Transverse colon (tissue), 4 donors: ENCODE results near the gene FRMD3.

ENCODE experiments used
- EP300 ChIP-seq: sonication (generic); formaldehyde crosslinking; IDR thresholded peaks from one replicate; pipeline ENCODE4 v1.6.1; 2017; ENCODE audit warnings: antibody characterized with exemption, low read depth
- POLR2A ChIP-seq: fragments of 450-650 bp; IDR thresholded peaks from one replicate; pipeline ENCODE4 v1.6.1; 2016; ENCODE audit warnings: antibody characterized with exemption, mild to moderate bottlenecking, moderate library complexity
- POLR2AphosphoS5 ChIP-seq, 3 donors: sonication (generic); formaldehyde crosslinking; IDR thresholded peaks; one replicate each; pipeline ENCODE4 v1.6.1; 2016; ENCODE audit warnings: antibody characterized with exemption in 3 of 3
- TF ChIP-seq, protein P1 (sequence below), 5 experiments: fragments of 200-600 bp in 3 of 5; fragments of 450-650 bp in 2 of 5; sonication (generic) in 3 of 5; IDR thresholded peaks; 1 replicate in 2 of 5; 2 replicates in 3 of 5; pipeline ENCODE4 v1.5.1; 2016 to 2017; ENCODE audit warnings: antibody characterized with exemption in 5 of 5, inconsistent platforms in 3 of 5, mild to moderate bottlenecking in 2 of 5, moderate library complexity in 1 of 5

DNA sequence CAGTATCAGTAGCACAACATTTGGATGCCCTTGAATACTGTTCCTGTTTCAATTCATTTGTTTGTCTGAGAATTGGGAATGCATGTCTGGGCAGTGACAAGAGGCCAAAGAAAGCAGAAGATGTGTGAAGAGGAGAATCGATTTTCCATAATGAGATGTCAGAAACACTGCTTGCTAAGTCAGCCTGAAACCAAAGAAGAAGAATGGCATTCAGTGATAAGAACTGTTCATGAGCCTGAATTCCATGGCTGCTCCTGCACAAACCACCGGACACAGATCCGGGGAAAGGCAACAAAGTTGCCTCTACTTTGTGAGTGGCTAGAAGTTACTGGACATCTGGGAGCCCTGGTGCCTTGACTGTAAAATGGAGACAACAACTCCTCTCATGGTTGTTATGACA is 268.1 kb downstream of the FRMD3 start:
- TF ChIP-seq, protein P1, sequence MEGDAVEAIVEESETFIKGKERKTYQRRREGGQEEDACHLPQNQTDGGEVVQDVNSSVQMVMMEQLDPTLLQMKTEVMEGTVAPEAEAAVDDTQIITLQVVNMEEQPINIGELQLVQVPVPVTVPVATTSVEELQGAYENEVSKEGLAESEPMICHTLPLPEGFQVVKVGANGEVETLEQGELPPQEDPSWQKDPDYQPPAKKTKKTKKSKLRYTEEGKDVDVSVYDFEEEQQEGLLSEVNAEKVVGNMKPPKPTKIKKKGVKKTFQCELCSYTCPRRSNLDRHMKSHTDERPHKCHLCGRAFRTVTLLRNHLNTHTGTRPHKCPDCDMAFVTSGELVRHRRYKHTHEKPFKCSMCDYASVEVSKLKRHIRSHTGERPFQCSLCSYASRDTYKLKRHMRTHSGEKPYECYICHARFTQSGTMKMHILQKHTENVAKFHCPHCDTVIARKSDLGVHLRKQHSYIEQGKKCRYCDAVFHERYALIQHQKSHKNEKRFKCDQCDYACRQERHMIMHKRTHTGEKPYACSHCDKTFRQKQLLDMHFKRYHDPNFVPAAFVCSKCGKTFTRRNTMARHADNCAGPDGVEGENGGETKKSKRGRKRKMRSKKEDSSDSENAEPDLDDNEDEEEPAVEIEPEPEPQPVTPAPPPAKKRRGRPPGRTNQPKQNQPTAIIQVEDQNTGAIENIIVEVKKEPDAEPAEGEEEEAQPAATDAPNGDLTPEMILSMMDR (IDR thresholded peaks at IDR 0.05) = no peak
- TF ChIP-seq POLR2A (no peak), EP300 (no peak), POLR2AphosphoS5 (IDR thresholded peaks at IDR 0.05) (no peak)
